Superior temporal gyrus (tissue), 1 donor: ENCODE measurements around the gene C9orf72.
A peak's percentile ranks its signal among the peaks of the same experiment; 100 is the strongest.

Experiments used
- DNase-seq: peaks from one replicate; pipeline ENCODE4 v3.0.0-alpha.2; 2016; ENCODE audit errors: extremely low spot score

The C9orf72 gene

GRCh38 chr9:27539479-27540441 is 33.5 kb downstream of the C9orf72 start:
- DNase-seq: no peak

- DNase-seq: no peak
These were observed 34.6 kb downstream of the C9orf72 start for GRCh38 chr9:27538647-27539046.

GRCh38 chr9:27537756-27538155 is 35.5 kb downstream of the C9orf72 start:
- DNase-seq: no peak

GRCh38 chr9:27537027-27537435 is 36.2 kb downstream of the C9orf72 start:
- no peak for DNase-seq

GRCh38 chr9:27536168-27536567 is 37.1 kb downstream of the C9orf72 start:
- DNase-seq: no peak

- DNase-seq: peak; percentile 82
These were observed 37.6 kb downstream of the C9orf72 start for GRCh38 chr9:27535701-27536118.

- no peak for DNase-seq
These were observed 38.5 kb downstream of the C9orf72 start for GRCh38 chr9:27534658-27535209.

- DNase-seq: no peak
These were observed 39.1 kb downstream of the C9orf72 start for GRCh38 chr9:27534131-27534530.

GRCh38 chr9:27533311-27533710 is 40.0 kb downstream of the C9orf72 start:
- DNase-seq: no peak

GRCh38 chr9:27532046-27532445 is 41.2 kb downstream of the C9orf72 start:
- no peak for DNase-seq

- DNase-seq: no peak
These were observed 42.1 kb downstream of the C9orf72 start for GRCh38 chr9:27530915-27531755.

GRCh38 chr9:27529316-27530278 is 43.7 kb downstream of the C9orf72 start, which contains the start of gene MOB3B:
Gene MOB3B (minus strand): TSS chr9:27529814. CDS start chr9:27455550, 74,264 bp downstream.
- DNase-seq: peak; percentile 89

GRCh38 chr9:27528886-27529315 is 44.4 kb downstream of the C9orf72 start:
- DNase-seq: no peak

GRCh38 chr9:27528076-27528885 is 45.0 kb downstream of the C9orf72 start:
- DNase-seq: peak; percentile 75

- no peak for DNase-seq
These were observed 45.6 kb downstream of the C9orf72 start for GRCh38 chr9:27527702-27528075.

GRCh38 chr9:27524236-27524635 is 49.0 kb downstream of the C9orf72 start, which contains the start of gene IFNK:
Gene IFNK (plus strand): TSS chr9:27524290. CDS start chr9:27524337, 47 bp downstream.
- DNase-seq: no peak

- DNase-seq: no peak
These were observed 50.1 kb downstream of the C9orf72 start for GRCh38 chr9:27523141-27523540.

- DNase-seq: no peak
These were observed 52.3 kb downstream of the C9orf72 start for GRCh38 chr9:27520986-27521385.

- no peak for DNase-seq
These were observed 53.5 kb downstream of the C9orf72 start for GRCh38 chr9:27519466-27520465.
